Endothelial cell of umbilical vein (primary cell): ENCODE results near the gene DERA.

Experiments
- EZH2 ChIP-seq: IDR thresholded peaks from 2 replicates; pipeline ENCODE4 v1.6.1; 2012; ENCODE audit warnings: borderline replicate concordance, low read depth, mild to moderate bottlenecking, moderate library complexity, low read length, inconsistent platforms; ENCODE audit not compliant: severe bottlenecking
- GATA2 ChIP-seq: IDR thresholded peaks from 2 replicates; pipeline ENCODE4 v1.7.0; 2011; ENCODE audit warnings: low read depth, mild to moderate bottlenecking, moderate library complexity, mixed read lengths, low read length; ENCODE audit not compliant: insufficient read length, insufficient read depth
- JUN ChIP-seq: IDR thresholded peaks from 2 replicates; pipeline ENCODE4 v1.6.1; 2011; ENCODE audit warnings: borderline replicate concordance, low read depth; ENCODE audit not compliant: insufficient read length, insufficient read depth
- MYC ChIP-seq: IDR thresholded peaks from one replicate; pipeline ENCODE4 v1.6.1; 2011; ENCODE audit warnings: mild to moderate bottlenecking, low read depth, low read length
- POLR2A ChIP-seq: IDR thresholded peaks from 2 replicates; pipeline ENCODE4 v1.6.1; 2012; ENCODE audit warnings: low read depth, mild to moderate bottlenecking, control low read depth, low read length
- POLR2AphosphoS5 ChIP-seq: IDR thresholded peaks from 2 replicates; pipeline ENCODE4 v1.6.1; 2012; ENCODE audit warnings: low read depth, mild to moderate bottlenecking, control low read depth, low read length, moderate library complexity; ENCODE audit not compliant: insufficient read depth
- TF ChIP-seq, protein P1 (sequence below), 2 donors: IDR thresholded peaks; 1 replicate in 1 of 2; 2 replicates in 1 of 2; pipeline ENCODE4 v1.5.1; 2011; ENCODE audit warnings: low read length in 2 of 2, mild to moderate bottlenecking in 2 of 2, moderate library complexity in 2 of 2, control low read depth in 1 of 2, inconsistent platforms in 1 of 2, low read depth in 1 of 2; ENCODE audit not compliant: insufficient read depth in 1 of 2; ENCODE audit errors: extremely low read depth in 1 of 2
- TF ChIP-seq, protein P2 (sequence below): IDR thresholded peaks from 2 replicates; pipeline ENCODE4 v1.6.1; 2011; ENCODE audit not compliant: insufficient read depth, insufficient read length

DNA sequence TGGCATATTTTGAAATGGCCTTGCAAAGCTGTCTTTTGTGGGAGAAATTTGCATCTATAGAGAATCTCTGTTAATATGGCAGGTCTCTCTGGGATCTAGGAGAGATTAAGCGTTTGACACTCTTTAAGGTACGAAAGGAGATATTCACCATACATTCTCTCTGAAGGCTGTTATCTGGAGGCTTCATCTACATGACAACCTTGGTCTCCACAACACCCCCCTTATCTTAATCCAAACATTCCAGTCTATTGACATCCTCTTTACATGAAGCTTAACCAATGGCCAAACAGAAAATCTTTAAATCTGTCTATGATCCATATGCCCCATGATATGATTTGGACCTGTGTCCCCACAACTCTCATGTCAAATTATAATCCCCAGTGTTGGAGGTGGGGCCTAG is 137.4 kb downstream of the DERA start:
- TF ChIP-seq, protein P1, sequence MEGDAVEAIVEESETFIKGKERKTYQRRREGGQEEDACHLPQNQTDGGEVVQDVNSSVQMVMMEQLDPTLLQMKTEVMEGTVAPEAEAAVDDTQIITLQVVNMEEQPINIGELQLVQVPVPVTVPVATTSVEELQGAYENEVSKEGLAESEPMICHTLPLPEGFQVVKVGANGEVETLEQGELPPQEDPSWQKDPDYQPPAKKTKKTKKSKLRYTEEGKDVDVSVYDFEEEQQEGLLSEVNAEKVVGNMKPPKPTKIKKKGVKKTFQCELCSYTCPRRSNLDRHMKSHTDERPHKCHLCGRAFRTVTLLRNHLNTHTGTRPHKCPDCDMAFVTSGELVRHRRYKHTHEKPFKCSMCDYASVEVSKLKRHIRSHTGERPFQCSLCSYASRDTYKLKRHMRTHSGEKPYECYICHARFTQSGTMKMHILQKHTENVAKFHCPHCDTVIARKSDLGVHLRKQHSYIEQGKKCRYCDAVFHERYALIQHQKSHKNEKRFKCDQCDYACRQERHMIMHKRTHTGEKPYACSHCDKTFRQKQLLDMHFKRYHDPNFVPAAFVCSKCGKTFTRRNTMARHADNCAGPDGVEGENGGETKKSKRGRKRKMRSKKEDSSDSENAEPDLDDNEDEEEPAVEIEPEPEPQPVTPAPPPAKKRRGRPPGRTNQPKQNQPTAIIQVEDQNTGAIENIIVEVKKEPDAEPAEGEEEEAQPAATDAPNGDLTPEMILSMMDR (IDR thresholded peaks at IDR 0.05; ENCODE audit: extremely low read depth in 1 of 2, insufficient read depth in 1 of 2, low read depth in 1 of 2, low read length in 2 of 2) = no peak
- TF ChIP-seq POLR2A (no peak), EZH2 (no peak), JUN (no peak), POLR2AphosphoS5 (no peak), MYC (no peak), GATA2 (no peak)
- TF ChIP-seq, protein P2, sequence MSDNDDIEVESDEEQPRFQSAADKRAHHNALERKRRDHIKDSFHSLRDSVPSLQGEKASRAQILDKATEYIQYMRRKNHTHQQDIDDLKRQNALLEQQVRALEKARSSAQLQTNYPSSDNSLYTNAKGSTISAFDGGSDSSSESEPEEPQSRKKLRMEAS = no peak
